ENCODE data around the gene TMEM91.
A peak's percentile ranks its signal among the peaks of the same experiment; 100 is the strongest.

Gene TMEM91

DNA sequence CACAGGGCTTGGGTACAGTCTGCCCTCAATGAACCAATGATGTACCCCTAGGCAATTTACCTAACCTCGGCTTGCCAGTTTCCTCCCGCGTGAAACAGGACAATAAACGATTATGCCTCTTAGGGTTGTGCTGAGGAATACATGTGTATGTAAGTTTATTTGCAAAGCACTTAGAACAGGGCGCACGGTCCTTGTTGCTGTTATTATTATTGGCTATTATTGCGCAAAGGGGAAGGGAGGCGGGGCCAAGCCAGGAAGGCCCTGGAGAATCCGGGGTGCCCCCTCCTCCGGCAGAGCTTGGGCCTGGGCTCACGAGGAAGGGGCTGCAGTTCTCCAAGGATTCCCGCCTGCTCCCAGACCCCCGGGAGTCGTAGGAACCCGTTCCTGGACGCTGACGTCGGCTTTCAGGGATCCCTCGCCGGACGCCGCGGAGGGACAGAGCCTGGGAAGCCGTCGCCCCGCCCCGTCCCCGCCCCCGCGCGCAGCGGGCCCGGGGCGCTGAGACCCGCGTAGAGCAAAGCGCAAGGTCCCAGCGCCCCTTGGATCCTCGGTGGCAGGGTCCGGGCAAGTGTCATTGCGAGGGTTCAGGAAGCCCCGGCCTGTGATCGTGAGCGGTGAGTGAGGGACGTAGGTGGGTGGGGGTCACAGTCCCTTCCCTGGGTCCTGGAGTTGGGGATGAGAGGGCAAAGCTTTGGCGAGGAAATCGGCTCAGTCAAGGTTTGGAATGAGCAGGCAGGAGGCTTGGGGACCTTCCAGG lies at the start of gene TMEM91:
Gene TMEM91, plus strand, starts transcription at position 293 of the 757 bp plus-strand sequence. CDS start 1,777 bp downstream, outside the sequence.
- TF ChIP-seq, protein P1, sequence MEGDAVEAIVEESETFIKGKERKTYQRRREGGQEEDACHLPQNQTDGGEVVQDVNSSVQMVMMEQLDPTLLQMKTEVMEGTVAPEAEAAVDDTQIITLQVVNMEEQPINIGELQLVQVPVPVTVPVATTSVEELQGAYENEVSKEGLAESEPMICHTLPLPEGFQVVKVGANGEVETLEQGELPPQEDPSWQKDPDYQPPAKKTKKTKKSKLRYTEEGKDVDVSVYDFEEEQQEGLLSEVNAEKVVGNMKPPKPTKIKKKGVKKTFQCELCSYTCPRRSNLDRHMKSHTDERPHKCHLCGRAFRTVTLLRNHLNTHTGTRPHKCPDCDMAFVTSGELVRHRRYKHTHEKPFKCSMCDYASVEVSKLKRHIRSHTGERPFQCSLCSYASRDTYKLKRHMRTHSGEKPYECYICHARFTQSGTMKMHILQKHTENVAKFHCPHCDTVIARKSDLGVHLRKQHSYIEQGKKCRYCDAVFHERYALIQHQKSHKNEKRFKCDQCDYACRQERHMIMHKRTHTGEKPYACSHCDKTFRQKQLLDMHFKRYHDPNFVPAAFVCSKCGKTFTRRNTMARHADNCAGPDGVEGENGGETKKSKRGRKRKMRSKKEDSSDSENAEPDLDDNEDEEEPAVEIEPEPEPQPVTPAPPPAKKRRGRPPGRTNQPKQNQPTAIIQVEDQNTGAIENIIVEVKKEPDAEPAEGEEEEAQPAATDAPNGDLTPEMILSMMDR (IDR thresholded peaks at IDR 0.05; ENCODE audit: control insufficient read depth, insufficient read depth, low read depth, low read length, missing control alignments), result no peak
- no peak for DNase-seq (ENCODE audit: low read depth)
- H3K4me3 ChIP-seq (ENCODE audit: control insufficient read depth, low read depth, low read length), result peak within 1 kb of the TSS; percentile 47

DNA sequence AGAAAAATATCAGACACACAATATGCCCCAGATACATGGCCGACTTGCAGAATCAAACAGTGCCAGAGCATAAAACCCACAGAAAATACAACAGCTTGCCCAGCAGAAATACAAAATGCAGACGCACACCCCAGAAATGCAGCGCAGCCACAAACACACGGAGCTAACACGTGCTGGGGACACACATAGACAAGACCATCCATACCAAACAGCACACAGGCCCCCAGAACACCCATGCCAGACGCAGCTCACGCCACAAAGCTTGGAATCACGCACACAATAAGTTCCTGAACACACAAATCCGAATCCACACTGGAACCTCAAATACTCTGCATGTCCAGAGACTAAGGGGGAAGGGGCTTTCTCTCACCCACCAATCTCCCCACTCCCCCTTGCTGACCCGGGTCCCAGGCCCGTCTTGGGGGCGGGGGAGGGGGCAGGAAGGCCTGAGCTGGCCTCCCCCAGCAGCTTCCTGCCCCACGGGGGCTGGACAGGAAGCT lies 49.2 kb upstream of the TMEM91 start:
- DNase-seq (ENCODE audit: low read depth), result no peak
- H3K4me3 ChIP-seq (ENCODE audit: control insufficient read depth, low read depth, low read length), result no peak overlapping the region; the same call in 1 of the 2 replicates
- TF ChIP-seq, protein P1 (IDR thresholded peaks at IDR 0.05; ENCODE audit: control insufficient read depth, insufficient read depth, low read depth, low read length, missing control alignments), result no peak

DNA sequence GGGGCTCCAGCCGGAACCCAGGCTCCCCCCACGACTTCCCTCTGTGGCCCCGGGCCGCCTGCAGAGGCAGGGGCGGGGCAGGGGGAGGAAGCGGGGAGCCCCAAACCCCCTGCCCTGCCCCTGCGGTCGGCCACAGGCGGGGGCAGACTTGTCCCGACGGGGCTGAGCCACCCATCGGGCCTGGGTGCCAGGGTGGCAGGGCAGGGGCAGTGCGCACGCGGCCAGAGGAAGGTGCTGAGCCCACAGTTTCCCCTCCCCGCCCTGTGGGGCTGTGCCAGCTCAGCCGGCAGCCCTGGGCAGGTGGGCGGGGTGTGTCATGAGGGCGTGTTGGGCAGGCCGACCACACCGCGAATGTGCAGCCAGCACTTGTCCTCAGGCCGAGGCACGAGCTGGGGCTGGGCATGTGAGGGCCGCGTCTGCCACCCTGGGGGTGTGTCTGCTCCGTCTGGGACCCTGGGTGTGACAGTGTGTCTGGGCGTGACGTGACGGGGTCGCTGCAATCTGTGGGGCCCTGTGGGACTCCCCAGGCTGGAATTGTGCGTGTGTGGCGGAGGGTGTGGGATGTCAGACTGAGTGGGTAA lies 48.7 kb upstream of the TMEM91 start:
- TF ChIP-seq, protein P1 (IDR thresholded peaks at IDR 0.05; ENCODE audit: control insufficient read depth, insufficient read depth, low read depth, low read length, missing control alignments), result no peak
- no peak for DNase-seq (ENCODE audit: low read depth)
- no peak overlapping the region; the same call in 1 of the 2 replicates for H3K4me3 ChIP-seq (ENCODE audit: control insufficient read depth, low read depth, low read length)

DNA sequence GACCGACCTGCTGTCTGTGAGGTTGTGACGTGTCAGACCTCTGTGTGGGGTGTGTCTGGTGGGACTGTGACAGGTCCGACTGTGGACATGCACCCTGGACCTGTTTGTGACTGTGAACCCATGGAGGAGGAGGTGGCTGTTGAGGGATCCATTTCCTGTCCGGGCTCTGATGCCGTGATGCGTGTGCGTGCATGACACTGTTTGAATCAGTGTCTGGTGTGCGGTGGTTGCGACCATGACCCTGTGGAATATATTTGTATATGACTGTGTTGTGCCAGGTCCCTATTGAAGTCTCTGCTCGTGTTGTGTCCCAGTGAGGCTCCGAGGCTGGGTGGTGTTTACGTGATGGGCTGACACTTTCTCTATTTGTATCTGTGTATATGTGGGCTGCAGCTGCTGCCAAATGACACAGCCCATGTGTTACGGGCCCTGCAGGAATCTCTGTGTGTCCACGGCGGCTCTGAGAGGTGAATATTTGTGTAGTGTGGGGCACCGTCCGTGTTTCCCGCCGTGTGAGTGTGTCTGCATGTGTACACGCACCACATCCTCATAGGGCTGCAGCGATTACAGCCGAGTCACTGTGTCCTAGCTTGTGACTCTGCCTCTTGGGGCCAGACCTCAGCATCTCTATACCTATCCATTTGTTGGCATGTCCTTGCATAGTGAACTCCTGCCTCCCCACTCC lies 48.0 kb upstream of the TMEM91 start:
- no peak overlapping the region for H3K4me3 ChIP-seq (ENCODE audit: control insufficient read depth, low read depth, low read length)
- no peak for DNase-seq (ENCODE audit: low read depth)
- TF ChIP-seq, protein P1 (IDR thresholded peaks at IDR 0.05; ENCODE audit: control insufficient read depth, insufficient read depth, low read depth, low read length, missing control alignments), result no peak

DNA sequence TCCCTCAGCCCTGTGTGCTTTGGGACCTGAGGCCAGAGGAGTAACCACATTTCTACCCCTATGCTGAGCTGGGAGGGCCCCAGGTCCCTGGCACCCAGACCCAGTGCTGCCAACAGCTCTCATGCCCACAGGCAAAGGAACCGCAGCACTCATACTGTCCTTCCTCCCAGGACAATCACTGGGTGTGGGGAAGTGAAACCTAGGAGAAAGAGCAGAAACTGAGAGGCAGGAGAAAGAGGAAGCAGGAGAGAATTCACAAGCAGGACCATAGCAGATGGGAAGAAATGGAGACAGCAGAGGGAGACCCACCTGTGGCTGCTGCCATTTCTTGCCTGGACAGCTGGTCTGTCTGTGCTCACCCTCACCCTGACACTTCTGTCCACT lies 47.5 kb upstream of the TMEM91 start:
- TF ChIP-seq, protein P1 (IDR thresholded peaks at IDR 0.05; ENCODE audit: control insufficient read depth, insufficient read depth, low read depth, low read length, missing control alignments), result no peak
- no peak overlapping the region for H3K4me3 ChIP-seq (ENCODE audit: control insufficient read depth, low read depth, low read length)
- no peak for DNase-seq (ENCODE audit: low read depth)

DNA sequence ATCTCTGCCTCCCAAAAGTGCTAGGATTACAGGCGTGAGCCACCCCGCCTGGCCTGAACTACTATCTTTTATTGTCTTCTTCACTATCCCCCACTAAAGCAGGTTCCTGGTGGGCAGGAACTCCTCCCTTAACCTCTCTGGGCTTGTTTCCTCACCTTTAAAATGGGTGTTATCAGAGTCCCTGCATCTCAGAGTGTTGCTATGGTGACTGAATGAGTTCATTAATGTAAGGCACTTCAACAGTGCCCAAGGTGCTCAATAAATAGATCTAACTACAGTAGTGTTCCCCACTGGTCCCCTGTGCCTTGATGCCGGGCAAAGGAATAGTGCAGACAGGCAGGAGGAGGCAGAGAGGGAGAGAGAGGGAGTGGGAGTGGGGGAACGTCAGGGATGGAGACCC lies 45.9 kb upstream of the TMEM91 start:
- TF ChIP-seq, protein P1 (IDR thresholded peaks at IDR 0.05; ENCODE audit: control insufficient read depth, insufficient read depth, low read depth, low read length, missing control alignments), result no peak
- DNase-seq (ENCODE audit: low read depth), result no peak

More for the DNA sequence above, 45.9 kb upstream of the TMEM91 start:
- no peak overlapping the region for H3K4me3 ChIP-seq (ENCODE audit: control insufficient read depth, low read depth, low read length)

All from AG09309 (cell line).